BE2C (cell line): ENCODE measurements around the gene UCMA.

Experiments
- DNase-seq: peaks from one replicate; pipeline ENCODE4 v3.0.0-alpha.2; 2020
- H3K27me3 ChIP-seq: fragments of 250-450 bp; sonication (Bioruptor Pico); 2 replicates; pipeline ENCODE4 v1.5.1; 2020; ENCODE audit warnings: mild to moderate bottlenecking
- H3K36me3 ChIP-seq: fragments of 250-450 bp; sonication (Bioruptor Pico); 2 replicates; pipeline ENCODE4 v1.5.1; 2020; ENCODE audit warnings: mild to moderate bottlenecking
- H3K4me1 ChIP-seq: fragments of 250-450 bp; sonication (Bioruptor Pico); 2 replicates; pipeline ENCODE4 v1.5.1; 2020
- H3K4me3 ChIP-seq: 2 replicates; pipeline ENCODE4 v1.5.1; 2011; ENCODE audit warnings: low read depth, low read length
- H3K9me3 ChIP-seq: fragments of 250-450 bp; sonication (Bioruptor Pico); 2 replicates; pipeline ENCODE4 v1.5.1; 2020
- TF ChIP-seq, protein P1 (sequence below): IDR thresholded peaks from 2 replicates; pipeline ENCODE4 v1.5.1; 2012; ENCODE audit warnings: mild to moderate bottlenecking, low read depth, low read length

The UCMA gene

DNA sequence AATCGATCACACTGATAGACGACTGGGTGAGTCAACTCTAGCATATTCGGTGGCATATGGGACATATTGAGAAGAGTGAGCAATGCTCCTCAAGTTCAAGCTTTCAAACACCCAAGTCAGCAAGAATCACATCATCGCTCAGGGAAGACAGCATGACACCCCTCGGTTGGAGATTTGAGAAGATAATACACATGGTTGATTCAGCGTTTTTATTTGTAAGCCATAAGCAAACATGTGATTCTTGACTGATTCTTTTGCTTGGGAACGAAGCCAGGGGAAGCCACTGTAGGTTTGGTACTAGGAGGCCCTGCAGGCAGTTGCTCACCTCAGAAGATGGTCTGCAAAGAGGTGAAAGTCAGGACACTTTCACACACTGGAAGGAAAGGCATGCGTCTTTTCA is 12.6 kb downstream of the UCMA start:
- TF ChIP-seq, protein P1, sequence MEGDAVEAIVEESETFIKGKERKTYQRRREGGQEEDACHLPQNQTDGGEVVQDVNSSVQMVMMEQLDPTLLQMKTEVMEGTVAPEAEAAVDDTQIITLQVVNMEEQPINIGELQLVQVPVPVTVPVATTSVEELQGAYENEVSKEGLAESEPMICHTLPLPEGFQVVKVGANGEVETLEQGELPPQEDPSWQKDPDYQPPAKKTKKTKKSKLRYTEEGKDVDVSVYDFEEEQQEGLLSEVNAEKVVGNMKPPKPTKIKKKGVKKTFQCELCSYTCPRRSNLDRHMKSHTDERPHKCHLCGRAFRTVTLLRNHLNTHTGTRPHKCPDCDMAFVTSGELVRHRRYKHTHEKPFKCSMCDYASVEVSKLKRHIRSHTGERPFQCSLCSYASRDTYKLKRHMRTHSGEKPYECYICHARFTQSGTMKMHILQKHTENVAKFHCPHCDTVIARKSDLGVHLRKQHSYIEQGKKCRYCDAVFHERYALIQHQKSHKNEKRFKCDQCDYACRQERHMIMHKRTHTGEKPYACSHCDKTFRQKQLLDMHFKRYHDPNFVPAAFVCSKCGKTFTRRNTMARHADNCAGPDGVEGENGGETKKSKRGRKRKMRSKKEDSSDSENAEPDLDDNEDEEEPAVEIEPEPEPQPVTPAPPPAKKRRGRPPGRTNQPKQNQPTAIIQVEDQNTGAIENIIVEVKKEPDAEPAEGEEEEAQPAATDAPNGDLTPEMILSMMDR, result no peak

DNA sequence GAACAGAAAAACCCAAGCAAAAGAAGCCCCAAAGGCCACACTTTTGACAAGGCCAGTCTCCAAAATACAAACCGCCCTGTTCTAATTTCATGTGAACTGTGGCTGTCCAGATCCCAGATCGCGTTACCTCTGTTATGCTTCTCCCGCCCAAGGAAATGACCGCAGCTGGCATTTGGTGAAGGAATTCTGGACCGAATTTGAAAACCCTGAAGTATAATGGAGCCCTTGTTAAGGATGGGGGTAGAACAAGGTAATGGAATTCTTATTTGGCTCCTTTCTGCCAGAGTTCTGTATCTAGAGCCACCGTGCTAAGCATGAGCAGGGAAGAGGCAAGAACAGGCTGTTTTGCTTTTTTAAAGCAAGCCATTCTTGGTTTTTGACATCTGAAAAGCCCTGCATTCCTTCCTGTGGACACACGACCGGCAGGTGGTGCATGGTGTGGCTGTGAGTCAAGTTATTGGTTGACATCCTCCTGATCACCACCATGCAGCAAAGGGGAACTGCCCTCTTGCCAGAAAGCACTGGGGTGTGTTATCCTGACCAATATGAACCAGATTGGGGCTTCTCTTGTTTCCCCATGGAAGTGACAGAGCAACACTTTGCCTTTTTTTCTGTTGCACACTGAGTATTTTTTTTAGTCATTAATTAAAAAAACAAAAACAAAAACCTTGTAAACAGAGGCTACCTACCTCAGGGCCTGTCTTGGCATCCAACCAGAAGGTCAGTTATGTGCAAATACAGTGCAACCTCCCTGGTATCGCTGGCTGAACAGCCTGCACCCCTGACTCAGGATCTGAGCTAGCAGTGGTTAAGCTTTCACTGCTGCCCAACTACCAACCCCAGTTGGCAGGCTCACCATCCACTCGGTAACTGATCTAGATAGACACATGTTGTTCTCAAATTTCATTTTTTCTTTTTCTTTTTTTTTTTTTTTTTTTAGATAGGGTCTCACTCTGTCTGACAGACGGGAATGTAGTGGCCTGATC is 14.2 kb downstream of the UCMA start:
- DNase-seq, result peak; percentile 32

More for the DNA sequence above, 12.6 kb downstream of the UCMA start:
- no peak for DNase-seq
- Histone ChIP-seq H3K4me1 (no peaks in the 10 kb centered on the region), H3K27me3 (no peaks in the 10 kb centered on the region), H3K36me3 (no peaks in the 10 kb centered on the region), H3K9me3 (no peaks in the 10 kb centered on the region), H3K4me3 (no peak overlapping the region)

DNA sequence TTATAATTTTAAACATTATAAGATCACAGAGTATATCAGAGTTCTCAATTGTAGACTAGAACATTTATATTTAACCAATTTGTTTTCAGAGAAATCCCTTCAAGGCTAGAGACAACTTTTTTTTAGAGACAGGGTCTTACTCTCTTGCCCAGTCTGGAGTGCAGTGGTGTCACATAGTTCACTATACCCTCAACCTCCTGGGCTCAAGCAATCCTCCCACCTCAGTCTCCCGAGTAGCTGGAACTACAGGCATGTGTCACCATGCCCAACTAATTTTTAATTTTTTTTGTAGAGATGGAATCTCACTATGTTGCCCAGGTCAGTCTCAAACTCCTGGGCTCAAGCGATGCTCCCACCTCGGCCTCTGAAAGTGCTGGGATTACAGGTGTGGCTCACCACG is 15.3 kb downstream of the UCMA start:
- no peaks in the 10 kb centered on the region for H3K4me1 ChIP-seq
- no peak overlapping the region for H3K4me3 ChIP-seq
- TF ChIP-seq, protein P1, result no peak
- H3K36me3 ChIP-seq, result no peaks in the 10 kb centered on the region
- H3K9me3 ChIP-seq, result no peaks in the 10 kb centered on the region
- no peak for DNase-seq
- H3K27me3 ChIP-seq, result no peaks in the 10 kb centered on the region

More for the DNA sequence above, 14.2 kb downstream of the UCMA start:
- Histone ChIP-seq H3K36me3 (no peaks in the 10 kb centered on the region), H3K9me3 (no peaks in the 10 kb centered on the region), H3K4me3 (no peak overlapping the region), H3K4me1 (no peaks in the 10 kb centered on the region), H3K27me3 (no peaks in the 10 kb centered on the region)
- TF ChIP-seq, protein P1, result peak; percentile 46

DNA sequence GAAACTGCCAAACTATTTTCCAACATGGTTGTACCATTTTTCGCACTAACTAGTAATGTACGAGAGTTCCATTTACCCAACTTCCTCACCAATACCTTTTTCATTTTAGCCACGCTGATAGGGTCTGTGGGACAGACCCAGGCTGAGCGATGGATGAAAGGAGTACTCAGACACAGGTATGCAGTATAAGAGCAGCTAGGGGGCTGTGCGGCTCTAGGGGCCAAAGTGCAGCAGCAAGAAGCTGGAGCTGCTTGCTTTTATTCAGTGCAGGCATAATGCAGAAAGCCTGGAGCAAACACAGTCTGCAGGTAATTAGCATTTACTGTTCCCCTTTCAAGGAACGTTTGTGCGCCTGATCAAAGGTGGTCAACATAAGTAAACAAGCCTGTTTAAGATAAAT is 21.0 kb downstream of the UCMA start:
- Histone ChIP-seq H3K9me3 (no peaks in the 10 kb centered on the region), H3K36me3 (peaks cover 12% of the 10 kb centered on the region), H3K4me1 (no peaks in the 10 kb centered on the region), H3K4me3 (no peak overlapping the region), H3K27me3 (no peaks in the 10 kb centered on the region)
- TF ChIP-seq, protein P1, result no peak
- DNase-seq, result no peak

DNA sequence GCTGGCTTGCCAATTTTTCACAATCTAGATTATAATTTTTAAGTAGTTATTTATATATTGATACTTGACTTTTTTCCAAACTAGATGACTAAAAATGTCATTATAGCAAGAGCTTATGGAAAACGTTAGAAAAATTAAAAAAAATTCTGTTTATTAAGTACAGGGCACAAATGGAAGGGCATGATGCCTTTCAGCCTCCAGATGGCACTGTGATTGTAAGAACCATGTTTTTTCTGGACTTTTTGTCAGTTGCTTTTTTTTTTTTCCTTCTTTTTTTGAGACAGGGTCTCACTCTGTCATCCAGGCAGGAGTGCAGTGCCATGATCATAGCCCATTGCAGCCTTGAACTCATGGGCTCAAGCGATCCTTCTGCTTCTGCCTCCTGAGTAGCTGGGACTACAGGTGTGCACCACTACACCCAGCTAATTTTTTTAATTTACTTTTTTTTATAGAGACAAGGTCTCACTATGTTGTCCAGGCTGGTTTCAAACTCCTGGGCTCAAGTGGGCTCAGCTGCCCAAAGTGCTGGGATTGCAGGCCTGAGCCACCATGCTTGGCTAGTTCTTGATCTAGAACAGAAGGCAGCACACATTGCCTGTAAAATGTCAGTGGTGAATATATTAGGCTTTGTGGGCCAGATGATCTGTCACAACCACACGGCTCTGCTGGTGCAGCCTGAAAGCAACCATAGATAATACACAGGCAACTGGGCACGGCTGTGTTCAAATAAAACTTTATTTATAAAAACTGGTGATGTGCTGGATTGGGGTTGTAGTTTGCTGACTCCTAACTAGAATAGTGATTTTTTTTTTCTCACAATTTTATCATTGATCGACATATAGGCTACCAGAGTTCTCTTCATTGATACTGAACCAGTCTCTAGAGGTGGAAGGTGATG is 27.4 kb downstream of the UCMA start:
- Histone ChIP-seq H3K4me3 (no peak overlapping the region), H3K27me3 (no peaks in the 10 kb centered on the region), H3K9me3 (no peaks in the 10 kb centered on the region), H3K4me1 (no peaks in the 10 kb centered on the region), H3K36me3 (peaks cover 42% of the 10 kb centered on the region)
- TF ChIP-seq, protein P1, result peak; percentile 54
- DNase-seq, result no peak
